CD4-positive, alpha-beta memory T cell (primary cell): ENCODE data around the gene ADGRD1. TPM values are rescaled to one million over a fixed set of nuclear protein-coding genes. Genes with fewer than 3 reads are reported as not detected.

ENCODE experiments used
- CTCF ChIA-PET: fragments of 350-600 bp; sonication (Branson Sonifier 250); formaldehyde crosslinking; loops from one replicate; lab custom pipeline; 2021; ENCODE audit warnings: inconsistent platforms; ENCODE audit not compliant: partially characterized antibody; lab: Charles Lee
- POLR2A ChIA-PET: fragments of 350-600 bp; sonication (Branson Sonifier 250); formaldehyde crosslinking; loops from one replicate; lab custom pipeline; 2021; ENCODE audit not compliant: partially characterized antibody; lab: Charles Lee
- DNase-seq, 5 donors: peaks; one replicate each; pipeline versions ENCODE4 v3.0.0 to v3.0.0-alpha.2; 2020 to 2022; ENCODE audit warnings: mixed read lengths in 1 of 5
- H3K27ac ChIP-seq: one replicate; pipeline ENCODE4 v1.7.0; 2013; ENCODE audit warnings: low read depth, low read length
- H3K27me3 ChIP-seq: 2 replicates; pipeline ENCODE4 v1.7.0; 2013; ENCODE audit warnings: mild to moderate bottlenecking, low read length, moderate library complexity; ENCODE audit not compliant: insufficient read depth
- H3K36me3 ChIP-seq: 2 replicates; pipeline ENCODE4 v1.7.0; 2013; ENCODE audit warnings: mild to moderate bottlenecking, low read length, moderate library complexity; ENCODE audit not compliant: insufficient read depth
- H3K4me1 ChIP-seq: 2 replicates; pipeline ENCODE4 v1.7.0; 2013; ENCODE audit warnings: mild to moderate bottlenecking, low read length, moderate library complexity; ENCODE audit not compliant: insufficient read depth
- H3K4me3 ChIP-seq, 2 donors: one replicate each; pipeline ENCODE4 v1.7.0; 2013; ENCODE audit warnings: low read length in 2 of 2, mild to moderate bottlenecking in 1 of 2
- H3K9me3 ChIP-seq, 2 donors: one replicate each; pipeline ENCODE4 v1.7.0; 2013; ENCODE audit warnings: low read length in 2 of 2, control low read depth in 1 of 2; ENCODE audit not compliant: control insufficient read depth in 1 of 2
- H3K27ac Mint-ChIP-seq, 7 donors: one replicate each; pipeline ENCODE4 v1.8.0; 2020 to 2021; ENCODE audit warnings: mixed read lengths in 7 of 7, mild to moderate bottlenecking in 6 of 7, inconsistent platforms in 3 of 7, moderate library complexity in 3 of 7
- H3K27me3 Mint-ChIP-seq, 2 donors: one replicate each; pipeline ENCODE4 v1.8.0; 2020 to 2021; ENCODE audit warnings: mixed read lengths in 2 of 2
- H3K36me3 Mint-ChIP-seq, 2 donors: one replicate each; pipeline ENCODE4 v1.8.0; 2020 to 2021; ENCODE audit warnings: mixed read lengths in 2 of 2, inconsistent platforms in 1 of 2, mild to moderate bottlenecking in 1 of 2
- H3K4me1 Mint-ChIP-seq, 4 donors: one replicate each; pipeline ENCODE4 v1.8.0; 2020 to 2021; ENCODE audit warnings: mixed read lengths in 4 of 4, mild to moderate bottlenecking in 1 of 4
- H3K4me3 Mint-ChIP-seq, 8 donors: one replicate each; pipeline ENCODE4 v1.8.0; 2020 to 2021; ENCODE audit warnings: mixed read lengths in 8 of 8, mild to moderate bottlenecking in 7 of 8, moderate library complexity in 6 of 8, inconsistent platforms in 3 of 8
- H3K9me3 Mint-ChIP-seq, 8 donors: one replicate each; pipeline ENCODE4 v1.8.0; 2020 to 2021; ENCODE audit warnings: mixed read lengths in 8 of 8, mild to moderate bottlenecking in 5 of 8, inconsistent platforms in 3 of 8, moderate library complexity in 1 of 8
- intact Hi-C: fragments of 100-400 bp; cut with micrococcal nuclease; formaldehyde crosslinking; loops from one replicate; pipeline ENCODE4 v1.15.1; 2023
- polyA plus RNA-seq, 2 donors: library from polyadenylated mRNA; unstranded; fragments of 300-500 nt; fragmentation: Illumina TruSeq; gene quantifications; one replicate each; pipeline ENCODE4 v1.2.3, GENCODE V29; 2021
- total RNA-seq, 2 experiments: library from RNA; stranded (reverse); gene quantifications; one replicate each; pipeline ENCODE4 v1.2.3, GENCODE V29; 2021

Gene ADGRD1
- total and polyA plus RNA-seq, 4 experiments from 2014 or later: not detected

DNA sequence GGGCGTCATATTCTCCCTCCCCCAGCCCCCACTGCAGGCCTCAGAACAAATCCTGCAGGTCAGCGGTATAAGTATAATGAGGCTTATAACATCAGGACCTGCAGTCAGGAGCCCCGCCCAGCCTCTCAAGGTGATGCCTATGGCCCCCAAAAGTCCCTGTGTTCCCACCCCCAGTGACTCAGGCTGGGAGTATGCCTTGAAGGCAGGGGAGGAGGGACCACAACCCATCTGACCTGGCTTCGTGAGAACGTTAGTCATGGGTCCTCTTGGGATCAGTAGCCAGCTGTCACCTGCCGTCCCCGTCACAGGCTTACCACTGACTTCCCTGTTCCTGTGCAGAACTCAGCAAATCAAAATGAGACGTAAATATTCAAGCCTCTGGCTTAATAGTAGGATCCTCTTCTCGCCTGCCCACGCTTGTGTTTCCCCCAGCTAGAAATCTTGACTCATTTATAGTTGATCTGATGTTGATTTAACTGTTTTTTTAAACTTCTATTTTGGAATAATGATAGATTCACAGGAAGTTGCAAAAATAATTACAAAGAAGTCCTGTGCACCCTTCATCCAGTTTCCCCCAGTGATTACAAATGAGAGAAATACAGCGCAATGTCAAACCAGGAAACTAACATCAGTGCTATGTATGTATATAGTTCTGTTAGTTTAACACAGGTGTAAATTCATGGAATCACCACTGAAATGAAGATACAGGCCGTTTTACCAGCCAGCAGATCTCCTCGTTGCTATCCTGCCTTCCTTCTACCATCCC, 107.5 kb downstream of the ADGRD1 start:
- Histone ChIP-seq H3K27ac (no peak overlapping the region), H3K4me3 (no peak overlapping the region), H3K4me1 (no peaks in the 10 kb centered on the region), H3K27me3 (no peaks in the 10 kb centered on the region), H3K36me3 (no peaks in the 10 kb centered on the region), H3K9me3 (no peaks in the 10 kb centered on the region)
- POLR2A ChIA-PET: no interaction called here
- Mint-ChIP-seq H3K36me3 (no peaks in the 10 kb centered on the region), H3K27ac (no peak overlapping the region), H3K4me3 (no peak overlapping the region), H3K27me3 (peaks cover 17 to 18% of the 10 kb centered on the region in 2 donors), H3K4me1 (no peaks in the 10 kb centered on the region), H3K9me3 (no peaks in the 10 kb centered on the region)
- intact Hi-C loops: no loop called here
- DNase-seq: peak in 1 of 5 donors; percentile 3
- CTCF ChIA-PET: no interaction called here

- H3K27me3 Mint-ChIP-seq: peaks cover 18 to 22% of the 10 kb centered on the region in 2 donors
- H3K36me3 ChIP-seq: no peaks in the 10 kb centered on the region
These were observed 109.7 kb downstream of the ADGRD1 start for GRCh38 chr12:131063413-131063812.

DNA sequence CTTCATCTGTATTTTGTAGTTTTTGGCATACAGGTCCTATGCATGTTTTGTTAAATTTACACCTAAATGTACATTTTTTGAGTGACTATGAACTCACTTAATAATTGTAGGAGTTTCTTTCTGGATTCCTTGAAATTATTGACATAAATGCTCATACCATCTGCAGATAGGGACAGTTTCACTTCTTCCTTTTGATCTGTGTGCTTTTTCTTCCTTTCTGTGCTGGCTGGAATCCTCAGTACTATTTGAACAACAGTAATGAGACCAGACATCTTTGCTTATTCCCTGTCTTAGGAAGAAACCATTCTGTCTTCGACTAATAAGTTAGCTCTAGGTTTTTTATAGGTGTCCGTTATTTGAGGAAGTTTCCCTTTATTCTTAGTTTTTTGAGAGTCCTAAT, 110.3 kb downstream of the ADGRD1 start:
- intact Hi-C loops: no loop called here
- Histone ChIP-seq H3K27ac (no peak overlapping the region), H3K27me3 (no peaks in the 10 kb centered on the region), H3K9me3 (no peaks in the 10 kb centered on the region), H3K36me3 (no peaks in the 10 kb centered on the region), H3K4me1 (no peaks in the 10 kb centered on the region), H3K4me3 (no peak overlapping the region)
- H3K9me3 Mint-ChIP-seq: no peaks in the 10 kb centered on the region
- ChIA-PET CTCF (no interaction called here), POLR2A (no interaction called here)
- no peak overlapping the region for H3K27ac Mint-ChIP-seq
- no peaks in the 10 kb centered on the region for H3K4me1 Mint-ChIP-seq
- no peaks in the 10 kb centered on the region for H3K36me3 Mint-ChIP-seq
- no peak overlapping the region for H3K4me3 Mint-ChIP-seq
- peaks cover 18 to 22% of the 10 kb centered on the region in 2 donors for H3K27me3 Mint-ChIP-seq
- no peak for DNase-seq

More at GRCh38 chr12:131063413-131063812, 109.7 kb downstream of the ADGRD1 start:
- Histone ChIP-seq H3K27ac (no peak overlapping the region), H3K4me3 (no peak overlapping the region), H3K9me3 (no peaks in the 10 kb centered on the region), H3K27me3 (no peaks in the 10 kb centered on the region), H3K4me1 (no peaks in the 10 kb centered on the region)
- ChIA-PET CTCF (no interaction called here), POLR2A (no interaction called here)
- no peaks in the 10 kb centered on the region for H3K9me3 Mint-ChIP-seq
- H3K27ac Mint-ChIP-seq: no peak overlapping the region
- H3K36me3 Mint-ChIP-seq: no peaks in the 10 kb centered on the region
- no peak overlapping the region for H3K4me3 Mint-ChIP-seq
- H3K4me1 Mint-ChIP-seq: no peaks in the 10 kb centered on the region
- no peak for DNase-seq
- intact Hi-C loops: no loop called here

DNA sequence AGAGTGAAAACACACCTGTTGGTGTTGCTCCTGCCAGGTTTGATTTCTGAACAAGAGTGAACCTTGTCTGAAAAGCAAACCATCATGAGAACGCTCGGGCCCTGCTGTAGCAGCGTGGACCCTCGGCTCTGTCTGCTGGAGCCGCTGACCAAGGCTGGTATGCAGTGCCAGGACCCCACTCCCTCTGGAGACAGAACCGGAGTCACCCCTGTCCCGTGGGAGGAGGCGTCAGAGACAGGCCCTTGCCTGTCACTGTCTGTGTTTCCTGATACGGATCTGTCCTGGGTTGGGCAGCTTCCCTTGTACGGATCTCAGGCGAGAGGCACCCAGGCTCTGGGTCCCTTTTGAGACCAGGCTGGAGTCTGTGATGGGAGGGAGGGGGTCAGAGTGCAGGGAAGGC, 111.6 kb downstream of the ADGRD1 start:
- Mint-ChIP-seq H3K27ac (no peak overlapping the region), H3K4me3 (no peak overlapping the region), H3K27me3 (peaks cover 19 to 22% of the 10 kb centered on the region in 2 donors), H3K4me1 (no peaks in the 10 kb centered on the region), H3K36me3 (no peaks in the 10 kb centered on the region), H3K9me3 (no peaks in the 10 kb centered on the region)
- Histone ChIP-seq H3K4me1 (no peaks in the 10 kb centered on the region), H3K27ac (no peak overlapping the region), H3K9me3 (no peaks in the 10 kb centered on the region), H3K4me3 (no peak overlapping the region), H3K27me3 (no peaks in the 10 kb centered on the region), H3K36me3 (no peaks in the 10 kb centered on the region)
- no peak for DNase-seq
- ChIA-PET CTCF (no interaction called here), POLR2A (no interaction called here)
- intact Hi-C loops: no loop called here

GRCh38 chr12:131065801-131066200, 112.1 kb downstream of the ADGRD1 start:
- no peak overlapping the region for H3K27ac ChIP-seq
- Mint-ChIP-seq H3K4me1 (no peaks in the 10 kb centered on the region), H3K27ac (no peak overlapping the region), H3K4me3 (no peak overlapping the region), H3K36me3 (no peaks in the 10 kb centered on the region), H3K27me3 (peaks cover 19 to 22% of the 10 kb centered on the region in 2 donors), H3K9me3 (no peaks in the 10 kb centered on the region)
- H3K4me1 ChIP-seq: no peaks in the 10 kb centered on the region
- CTCF ChIA-PET: no interaction called here
- POLR2A ChIA-PET: no interaction called here
- no peaks in the 10 kb centered on the region for H3K27me3 ChIP-seq
- no peaks in the 10 kb centered on the region for H3K9me3 ChIP-seq
- no peak overlapping the region for H3K4me3 ChIP-seq
- no peak for DNase-seq
- H3K36me3 ChIP-seq: no peaks in the 10 kb centered on the region
- intact Hi-C loops: no loop called here

- Histone ChIP-seq H3K4me3 (no peak overlapping the region), H3K4me1 (no peaks in the 10 kb centered on the region), H3K27me3 (no peaks in the 10 kb centered on the region), H3K27ac (no peak overlapping the region), H3K36me3 (no peaks in the 10 kb centered on the region), H3K9me3 (no peaks in the 10 kb centered on the region)
- no peaks in the 10 kb centered on the region for H3K4me1 Mint-ChIP-seq
- H3K27ac Mint-ChIP-seq: no peak overlapping the region
- peaks cover 19 to 22% of the 10 kb centered on the region in 2 donors for H3K27me3 Mint-ChIP-seq
- no peak overlapping the region for H3K4me3 Mint-ChIP-seq
- no peaks in the 10 kb centered on the region for H3K9me3 Mint-ChIP-seq
- ChIA-PET CTCF (no interaction called here), POLR2A (no interaction called here)
- H3K36me3 Mint-ChIP-seq: no peaks in the 10 kb centered on the region
- intact Hi-C loops: no loop called here
- no peak for DNase-seq
These were observed 112.6 kb downstream of the ADGRD1 start for GRCh38 chr12:131066207-131066885.

- POLR2A ChIA-PET: no interaction called here
- Histone ChIP-seq H3K27ac (no peak overlapping the region), H3K9me3 (no peaks in the 10 kb centered on the region), H3K27me3 (no peaks in the 10 kb centered on the region), H3K36me3 (no peaks in the 10 kb centered on the region), H3K4me1 (no peaks in the 10 kb centered on the region), H3K4me3 (no peak overlapping the region)
- Mint-ChIP-seq H3K27ac (no peak overlapping the region), H3K27me3 (peaks cover 18 to 22% of the 10 kb centered on the region in 2 donors), H3K36me3 (no peaks in the 10 kb centered on the region), H3K4me1 (no peaks in the 10 kb centered on the region), H3K9me3 (no peaks in the 10 kb centered on the region), H3K4me3 (no peak overlapping the region)
- DNase-seq: no peak
- CTCF ChIA-PET: no interaction called here
- intact Hi-C loops: no loop called here
These were observed 113.3 kb downstream of the ADGRD1 start for GRCh38 chr12:131066886-131067490.
